Measurements from ENCODE around the gene CORT. TPM values are rescaled to one million over a fixed set of nuclear protein-coding genes. Genes with fewer than 3 reads are reported as not detected.
A peak's percentile ranks its signal among the peaks of the same experiment; 100 is the strongest.
"Not testable (repeated sequence)": the region's sequence is repeated elsewhere in the genome, so short reads cannot be mapped to it uniquely, and the experiment has no call there.

Gene CORT
- total RNA-seq, 4 donors from 2014 or later, result not detected

DNA sequence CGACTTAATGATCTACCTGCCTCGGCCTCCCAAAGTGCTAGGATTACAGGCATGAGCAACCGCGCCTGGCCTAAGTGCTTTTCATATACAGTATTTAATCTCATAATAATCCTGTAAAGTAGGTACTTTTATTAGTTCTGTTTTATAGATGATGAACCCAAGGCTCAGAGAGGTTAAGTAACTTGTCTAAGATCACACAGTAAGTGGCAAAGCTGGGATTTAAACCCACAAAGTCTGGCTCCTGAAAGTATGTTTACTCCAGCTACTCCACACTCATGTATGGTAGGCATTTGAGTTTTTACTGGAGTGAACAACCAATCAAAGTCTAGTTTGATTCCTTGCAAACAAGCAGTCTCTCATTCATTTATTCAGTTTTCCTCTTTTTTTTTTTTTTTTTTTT lies 20.2 kb downstream of the CORT start:
- DNase-seq (ENCODE audit: low spot score in 2 of 2), result no peak
- H3K4me3 ChIP-seq (ENCODE audit: low read depth, poor library complexity, severe bottlenecking), result no peak overlapping the region
- TF ChIP-seq, protein P1, sequence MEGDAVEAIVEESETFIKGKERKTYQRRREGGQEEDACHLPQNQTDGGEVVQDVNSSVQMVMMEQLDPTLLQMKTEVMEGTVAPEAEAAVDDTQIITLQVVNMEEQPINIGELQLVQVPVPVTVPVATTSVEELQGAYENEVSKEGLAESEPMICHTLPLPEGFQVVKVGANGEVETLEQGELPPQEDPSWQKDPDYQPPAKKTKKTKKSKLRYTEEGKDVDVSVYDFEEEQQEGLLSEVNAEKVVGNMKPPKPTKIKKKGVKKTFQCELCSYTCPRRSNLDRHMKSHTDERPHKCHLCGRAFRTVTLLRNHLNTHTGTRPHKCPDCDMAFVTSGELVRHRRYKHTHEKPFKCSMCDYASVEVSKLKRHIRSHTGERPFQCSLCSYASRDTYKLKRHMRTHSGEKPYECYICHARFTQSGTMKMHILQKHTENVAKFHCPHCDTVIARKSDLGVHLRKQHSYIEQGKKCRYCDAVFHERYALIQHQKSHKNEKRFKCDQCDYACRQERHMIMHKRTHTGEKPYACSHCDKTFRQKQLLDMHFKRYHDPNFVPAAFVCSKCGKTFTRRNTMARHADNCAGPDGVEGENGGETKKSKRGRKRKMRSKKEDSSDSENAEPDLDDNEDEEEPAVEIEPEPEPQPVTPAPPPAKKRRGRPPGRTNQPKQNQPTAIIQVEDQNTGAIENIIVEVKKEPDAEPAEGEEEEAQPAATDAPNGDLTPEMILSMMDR (IDR thresholded peaks at IDR 0.05), result no peak
- TF ChIP-seq POLR2A (IDR thresholded peaks at IDR 0.05), result no peak
- intact Hi-C loops (cut with DNase I; ENCODE audit: low total_unique reads), result no loop called here
- 90 to 94% methylated on average over 4 of the region's 4 CpGs for WGBS, 2 donors

DNA sequence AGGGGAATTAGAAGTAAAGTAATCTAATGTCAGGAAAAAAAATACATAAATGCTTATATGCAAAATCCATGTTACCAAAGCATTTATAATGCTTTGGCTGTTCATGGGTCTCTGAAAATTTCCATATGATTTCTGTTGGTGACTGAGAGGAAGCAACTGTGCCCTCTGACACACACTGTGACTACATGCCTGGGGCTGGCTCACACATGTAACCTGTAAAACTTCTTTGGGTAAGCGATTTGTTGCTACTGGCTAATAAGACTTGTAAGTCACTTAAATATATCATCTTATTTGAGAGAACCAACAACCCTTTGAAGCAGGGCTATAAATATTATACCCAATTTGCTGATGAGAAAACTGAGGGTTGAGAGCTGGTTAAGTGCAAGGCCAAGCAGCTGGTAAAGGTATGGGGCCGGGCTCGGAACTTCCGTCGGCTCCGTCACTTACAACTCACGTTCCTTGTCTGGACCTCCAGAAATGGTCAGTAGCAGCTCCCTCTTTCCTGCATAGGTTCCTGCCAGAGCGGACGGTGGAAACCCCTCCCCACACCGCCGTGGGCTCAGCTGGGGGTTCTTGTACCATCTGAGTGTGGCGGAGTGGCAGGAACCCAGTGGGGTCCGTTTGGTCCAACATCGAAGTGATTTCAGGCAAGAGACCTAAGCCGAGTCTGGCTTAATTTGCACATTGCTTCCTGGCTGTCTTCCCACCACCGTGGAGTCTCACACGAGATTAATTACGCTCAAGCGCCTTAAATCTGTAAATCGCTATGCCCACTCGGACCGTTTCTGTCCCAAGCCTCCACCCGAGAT lies 21.8 kb downstream of the CORT start:
- intact Hi-C loops (cut with DNase I; ENCODE audit: low total_unique reads), result no loop called here
- no peak for DNase-seq (ENCODE audit: low spot score in 2 of 2)
- peak overlapping the region; percentile 61 for H3K4me3 ChIP-seq (ENCODE audit: low read depth, poor library complexity, severe bottlenecking)
- TF ChIP-seq, protein P1 (IDR thresholded peaks at IDR 0.05), result no peak
- TF ChIP-seq POLR2A (IDR thresholded peaks at IDR 0.05), result no peak
- 7 to 10% methylated on average over 23 of the region's 23 CpGs for WGBS, 2 donors

DNA sequence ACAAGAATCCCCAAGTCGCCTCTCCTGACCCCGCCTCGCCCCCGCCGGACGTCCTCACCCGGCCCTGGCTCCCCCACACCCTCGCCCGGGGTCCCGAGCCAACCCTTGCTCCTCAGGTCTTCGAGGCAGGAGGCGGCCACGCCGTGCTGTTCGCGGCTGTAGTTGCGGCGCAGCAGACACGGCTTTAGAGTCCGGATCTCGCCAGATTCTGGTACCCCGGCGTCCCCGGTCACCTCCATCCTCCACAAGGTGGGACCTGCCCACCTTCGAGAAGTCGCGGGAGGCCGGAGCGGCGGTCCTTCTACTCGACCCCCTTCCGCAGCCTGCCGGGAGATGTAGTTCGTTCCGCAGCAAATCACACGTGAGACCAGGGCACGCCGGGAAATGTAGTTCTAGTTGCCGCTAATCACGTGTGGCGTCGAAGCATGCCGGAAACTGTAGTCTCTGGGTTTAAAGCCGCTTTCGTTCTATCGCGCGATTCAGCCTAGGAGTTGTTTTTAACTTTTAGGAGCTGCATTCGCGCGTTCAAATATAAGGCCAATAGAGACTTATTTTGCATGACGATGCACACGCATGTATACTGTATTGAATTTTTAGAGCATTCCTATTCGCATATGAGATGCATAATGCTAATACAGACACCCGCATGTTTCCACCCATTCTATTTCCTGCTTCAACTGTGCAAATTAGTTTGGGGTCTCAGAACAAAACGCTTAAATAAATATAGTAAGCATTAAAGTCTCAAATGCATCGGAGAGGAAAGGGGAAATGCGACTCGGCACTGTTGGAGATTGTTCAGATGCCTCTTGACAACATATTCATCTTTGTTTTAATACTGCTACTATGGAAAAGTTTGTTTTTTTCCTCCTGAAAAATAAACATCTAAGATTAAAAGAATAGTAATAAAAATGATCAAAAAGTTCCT lies 22.7 kb downstream of the CORT start, which contains the start of gene DFFA:
TSS of gene DFFA (minus strand) at position 310 of the 925 bp plus-strand sequence. CDS start at position 239, 71 bp downstream.
- peak within 1 kb of the TSS; percentile 61 for H3K4me3 ChIP-seq (ENCODE audit: low read depth, poor library complexity, severe bottlenecking)
- DNase-seq (ENCODE audit: low spot score in 2 of 2), result peak; percentile 96 to 98
- TF ChIP-seq POLR2A (IDR thresholded peaks at IDR 0.05), result no peak
- TF ChIP-seq, protein P1 (IDR thresholded peaks at IDR 0.05), result no peak
- intact Hi-C loops (cut with DNase I; ENCODE audit: low total_unique reads), result no loop called here
- 1 to 2% methylated on average over 39 to 57 of the region's 59 CpGs for WGBS, 2 donors

DNA sequence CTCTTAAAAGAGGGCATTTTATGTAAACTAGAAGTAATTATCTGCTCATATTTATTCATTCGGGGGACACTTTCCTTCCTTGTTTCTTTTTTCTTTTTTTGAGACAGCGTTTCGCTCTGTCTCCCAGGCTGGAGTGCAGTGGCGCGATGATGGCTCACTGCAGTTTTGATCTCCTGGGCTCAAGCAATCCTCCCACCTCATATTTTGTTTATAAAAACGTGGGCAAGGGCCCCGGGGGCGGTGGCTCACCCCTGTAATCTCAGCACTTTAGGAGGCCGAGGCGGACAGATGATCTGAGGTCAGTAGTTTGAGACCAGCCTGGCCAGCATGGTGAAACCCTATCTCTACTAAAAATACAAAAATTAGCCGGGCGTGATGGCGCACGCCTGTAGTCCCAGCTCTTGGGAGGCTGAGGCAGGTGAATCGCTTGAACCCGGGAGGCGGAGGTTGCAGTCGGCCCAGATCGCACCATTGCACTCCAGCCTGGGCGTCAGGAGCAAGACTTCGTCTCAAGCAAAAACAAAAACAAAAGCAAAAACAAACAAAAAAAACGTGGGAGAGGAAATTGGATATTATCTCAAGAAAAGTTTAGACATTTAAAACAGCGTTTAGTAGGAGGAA lies 23.4 kb downstream of the CORT start:
- TF ChIP-seq, protein P1 (IDR thresholded peaks at IDR 0.05), result no peak
- no peak for TF ChIP-seq POLR2A (IDR thresholded peaks at IDR 0.05)
- DNase-seq (ENCODE audit: low spot score in 2 of 2), result no peak
- intact Hi-C loops (cut with DNase I; ENCODE audit: low total_unique reads), result no loop called here
- WGBS, 2 donors, result 92% methylated on average over 23 of the region's 23 CpGs
- no peak overlapping the region for H3K4me3 ChIP-seq (ENCODE audit: low read depth, poor library complexity, severe bottlenecking)

DNA sequence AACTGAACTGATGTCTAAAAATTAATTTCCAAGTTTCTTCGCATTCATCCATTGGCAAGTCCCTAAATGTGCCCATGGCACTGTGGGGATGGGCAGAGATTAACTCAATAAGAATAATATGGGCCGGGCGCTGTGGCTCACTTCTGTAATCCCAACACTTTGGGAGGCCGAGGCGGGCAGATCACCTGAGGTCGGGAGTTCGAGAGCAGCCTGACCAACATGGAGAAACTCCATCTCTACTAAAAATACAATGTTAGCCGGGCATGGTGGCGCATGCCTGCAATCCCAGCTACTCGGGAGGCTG lies 24.4 kb downstream of the CORT start:
- H3K4me3 ChIP-seq (ENCODE audit: low read depth, poor library complexity, severe bottlenecking); DNase-seq (ENCODE audit: low spot score in 2 of 2); intact Hi-C loops (cut with DNase I; ENCODE audit: low total_unique reads): not testable (repeated sequence)
- 85 to 88% methylated on average over 10 of the region's 10 CpGs for WGBS, 2 donors
